T-helper 2 cell treated with Interferon-gamma antibody and Interleukin-4, amounts not matched to agents 100 ng/mL and 5 ng/mL, for 36 hours (primary cell): ENCODE measurements around the gene UBAC2. TPM values are rescaled to one million over a fixed set of nuclear protein-coding genes. Genes with fewer than 3 reads are reported as not detected.

Source experiments
- intact Hi-C: fragments of 100-400 bp; cut with micrococcal nuclease; formaldehyde crosslinking; loops from one replicate; pipeline ENCODE4 v1.15.1; 2023
- total RNA-seq: library from RNA; stranded (reverse); gene quantifications from 2 replicates; pipeline ENCODE4 v1.2.3, GENCODE V29; 2022

The UBAC2 gene
- total RNA-seq, 1 donor from 2014 or later: 51.6 TPM

DNA sequence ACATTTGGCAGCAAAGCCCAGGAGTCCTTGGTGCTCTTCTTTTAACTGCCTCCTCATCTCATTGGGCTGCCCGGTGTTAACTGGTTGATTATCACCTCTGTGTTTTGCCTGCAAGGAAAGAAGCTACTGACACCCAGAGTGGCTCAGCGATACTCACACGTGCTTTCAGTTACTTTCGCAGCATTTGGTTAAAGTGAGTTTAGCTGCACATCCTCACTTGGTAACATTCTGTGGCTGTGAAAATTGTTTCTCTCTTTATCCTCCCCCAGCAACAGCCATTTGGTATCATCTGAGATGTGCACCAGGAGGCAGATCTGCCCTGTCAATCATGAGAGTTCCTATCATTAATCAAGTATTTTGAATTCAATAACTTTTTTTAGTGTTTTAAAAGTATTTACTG, 151.1 kb downstream of the UBAC2 start:
- intact Hi-C loops: loop anchor here (1.0 kb wide), 2 partner anchors 11 to 29 kb away; no protein-coding TSS in a partner anchor

DNA sequence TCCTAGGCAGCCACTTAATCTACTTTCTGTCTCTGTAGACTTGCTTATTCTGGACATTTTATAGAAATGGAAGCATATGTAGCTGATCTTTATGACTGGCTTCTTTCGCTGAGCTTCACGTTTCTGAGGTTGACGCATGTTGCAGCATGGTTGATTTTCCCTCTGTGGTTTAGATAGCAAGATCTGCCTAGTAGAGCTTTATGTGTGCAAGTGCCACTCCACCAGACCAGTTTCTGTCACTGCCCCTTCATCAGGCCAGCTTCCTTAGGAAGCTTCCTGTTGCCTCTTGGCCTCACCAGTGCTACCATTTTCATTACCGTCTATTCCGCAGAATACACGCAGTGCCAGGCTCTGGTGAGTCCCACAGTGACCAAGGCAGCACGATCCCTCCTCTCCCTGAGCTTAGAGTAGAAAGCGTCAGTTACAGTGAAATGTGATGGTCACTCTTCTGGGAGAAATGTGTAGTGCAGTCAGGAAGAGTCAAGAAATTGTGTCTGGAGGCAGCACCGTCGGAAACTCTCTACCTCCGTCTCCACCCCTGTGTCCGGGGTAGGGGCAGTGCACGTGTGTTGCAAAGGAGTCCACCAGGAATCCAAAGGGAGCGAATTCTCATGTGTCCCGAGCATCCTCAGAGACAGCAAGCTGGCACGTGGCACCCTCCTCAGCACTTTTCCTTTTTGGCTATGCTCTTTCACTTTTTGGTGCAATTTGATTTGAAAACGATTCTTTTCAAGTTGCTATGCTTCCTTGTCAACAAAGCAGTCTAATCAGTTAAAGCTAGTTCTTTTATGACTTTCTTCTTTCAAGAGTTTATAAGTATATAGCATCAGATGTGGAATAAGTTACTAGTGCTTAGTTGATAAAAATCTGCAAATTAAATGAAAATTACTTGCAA, 151.9 kb downstream of the UBAC2 start:
- intact Hi-C loops: loop anchor here (1.0 kb wide), 2 partner anchors 12 to 30 kb away; no protein-coding TSS in a partner anchor

DNA sequence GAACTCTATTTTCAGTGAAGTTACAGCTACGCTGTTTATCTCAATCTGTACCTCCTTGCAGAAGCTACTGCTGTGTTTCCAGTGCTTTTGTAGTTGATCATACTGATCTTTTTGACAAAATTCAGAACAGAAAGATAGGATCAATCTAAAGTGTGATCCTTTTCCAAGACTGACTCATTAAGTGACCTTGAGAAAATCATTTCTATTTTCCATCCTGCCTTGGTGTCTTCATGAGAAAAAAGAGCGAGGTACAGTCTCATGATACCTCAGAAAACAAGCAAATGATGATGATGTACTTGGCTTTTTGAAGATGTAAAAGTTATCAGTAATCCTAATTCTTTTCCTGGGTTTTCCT, 152.6 kb downstream of the UBAC2 start:
- intact Hi-C loops: no loop called here

DNA sequence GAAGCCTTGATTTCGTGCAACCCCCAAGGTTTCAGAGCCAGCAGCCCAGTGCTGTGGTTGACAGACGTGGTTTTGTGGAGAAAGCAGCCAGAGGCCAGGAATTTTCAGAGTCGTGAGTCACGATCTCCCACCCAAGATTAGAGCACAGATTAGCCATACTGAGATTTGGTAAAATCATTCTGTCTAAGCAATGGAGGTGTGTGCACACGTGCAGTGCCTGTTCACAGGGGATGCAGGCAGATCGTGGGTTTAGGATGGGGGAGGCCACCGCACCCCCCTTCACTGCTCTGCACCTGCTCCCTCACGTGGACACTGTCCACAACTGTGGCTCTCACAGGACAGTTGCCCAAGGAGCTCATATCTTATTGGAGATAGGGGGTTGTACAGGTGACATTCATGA, 153.2 kb downstream of the UBAC2 start:
- intact Hi-C loops: no loop called here

DNA sequence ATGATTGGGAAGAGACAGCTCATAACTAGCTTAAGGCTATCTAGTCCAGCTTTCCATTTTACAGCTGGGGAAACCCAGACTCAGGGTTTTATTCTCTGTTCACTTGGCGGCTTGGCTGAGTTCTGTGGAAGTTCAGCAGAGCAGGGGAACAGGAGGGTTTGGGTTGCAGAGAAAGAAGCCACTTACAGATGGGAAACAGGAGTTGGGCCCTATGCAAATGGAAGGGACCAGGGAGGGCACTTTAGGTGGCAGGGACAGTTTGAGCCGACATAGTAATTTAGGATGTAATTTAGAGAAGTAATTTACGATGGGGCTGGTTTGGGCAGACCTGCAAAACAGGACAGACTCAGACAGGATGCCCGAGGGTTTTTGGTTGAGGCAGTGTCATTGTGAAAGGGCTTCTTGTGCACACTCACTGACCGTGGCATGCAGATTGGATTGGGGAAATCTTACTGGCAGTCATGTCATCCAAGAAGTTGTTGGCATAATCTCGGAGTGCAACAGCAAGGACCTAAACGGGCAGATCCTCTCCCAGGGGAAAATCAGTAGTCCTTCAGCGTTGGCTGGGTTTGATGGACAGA, 153.8 kb downstream of the UBAC2 start:
- intact Hi-C loops: no loop called here

DNA sequence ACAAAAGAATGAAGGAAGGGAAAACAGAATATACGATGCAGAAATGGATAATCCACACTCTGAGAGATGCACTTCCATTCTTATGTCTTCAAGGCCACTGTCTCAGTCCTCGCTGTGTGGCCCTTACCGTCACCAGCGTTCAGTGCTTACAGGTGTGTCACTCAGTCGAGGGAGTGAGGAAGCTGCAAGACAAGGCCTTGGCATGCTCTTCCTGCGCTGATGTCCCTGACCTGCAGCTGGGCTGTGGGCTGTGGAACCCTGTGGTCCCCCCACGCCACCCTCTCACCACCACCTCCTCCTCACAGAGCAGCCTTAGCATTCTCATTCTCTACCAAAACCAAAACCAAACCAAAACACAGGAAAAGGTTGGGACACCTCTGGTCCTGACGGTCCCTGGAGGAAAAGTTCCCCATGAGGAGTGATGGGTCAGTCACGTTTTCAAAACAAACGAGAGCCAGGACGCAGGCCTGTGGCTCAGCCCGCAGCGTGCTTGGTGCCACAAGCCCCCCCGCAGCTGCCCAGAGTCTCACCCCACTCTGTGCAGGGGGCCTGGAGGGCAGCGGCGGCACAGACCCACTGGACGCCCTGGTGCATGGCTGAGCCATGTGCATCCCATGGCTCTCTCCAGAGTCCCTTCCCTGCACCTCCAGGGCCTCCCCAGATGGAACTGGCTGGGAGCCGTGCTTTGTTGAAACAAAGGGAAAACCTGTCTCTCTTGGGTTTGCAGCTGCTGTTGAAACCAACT, 154.8 kb downstream of the UBAC2 start:
- intact Hi-C loops: loop anchor here (1.0 to 5.0 kb wide), 13 partner anchors 17 to 783 kb away; partner anchors contain the start of gene UBAC2

DNA sequence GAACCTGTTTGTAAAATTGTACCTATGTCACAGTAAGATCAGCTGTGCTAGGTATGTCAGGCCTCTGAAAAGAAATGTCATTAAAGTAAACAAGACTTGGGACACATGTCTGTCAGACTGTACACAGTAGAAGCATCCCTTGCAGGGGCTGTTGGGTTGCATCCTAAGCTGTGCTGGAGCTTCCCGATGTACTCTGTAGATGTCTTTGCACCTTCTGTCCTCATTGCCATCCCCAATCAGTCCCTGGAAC, 155.3 kb downstream of the UBAC2 start:
- intact Hi-C loops: loop anchor here (1.0 to 5.0 kb wide), 13 partner anchors 16 to 784 kb away; partner anchors contain the start of gene UBAC2

DNA sequence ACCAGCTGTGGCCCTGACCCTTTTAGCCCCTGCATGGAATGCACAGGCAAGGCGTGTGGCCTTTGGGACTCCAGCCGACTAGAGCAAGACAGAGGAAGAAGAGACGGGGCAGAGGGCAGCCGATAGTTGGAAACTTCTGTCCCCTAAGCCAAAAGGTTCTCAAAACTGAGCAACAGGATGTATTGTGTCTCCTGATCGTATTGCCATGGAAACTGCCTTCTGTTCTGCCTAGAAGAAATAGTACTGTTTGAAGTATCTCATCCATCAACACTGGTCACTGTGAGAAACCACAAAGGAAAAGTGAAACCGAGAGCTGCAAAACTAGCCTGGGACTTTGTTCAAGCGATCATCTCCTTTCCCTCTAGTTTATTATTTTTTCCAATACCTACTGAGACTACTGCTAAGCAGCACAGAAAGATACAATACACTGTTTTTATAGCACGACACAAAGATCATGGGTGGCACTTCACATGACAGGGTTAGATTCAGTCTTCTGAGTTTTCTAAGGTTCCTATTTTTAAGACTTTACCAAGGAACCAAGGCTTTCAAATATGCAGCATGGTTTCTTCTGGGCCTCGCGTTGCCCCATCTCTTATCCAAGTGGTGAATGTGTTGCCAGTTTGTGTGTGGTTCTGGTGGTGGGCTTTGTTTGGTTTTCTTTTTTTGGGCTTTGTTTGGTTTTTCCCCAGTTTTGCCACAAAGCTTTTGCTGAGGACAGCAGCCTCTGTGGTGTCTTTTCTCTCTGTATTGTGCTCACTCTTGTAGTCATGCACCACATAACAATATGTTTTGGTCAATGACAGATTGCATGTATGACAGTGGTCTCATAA, 155.8 kb downstream of the UBAC2 start:
- intact Hi-C loops: loop anchor here (1.0 to 5.0 kb wide), 15 partner anchors 11 to 784 kb away; partner anchors contain the start of gene UBAC2

DNA sequence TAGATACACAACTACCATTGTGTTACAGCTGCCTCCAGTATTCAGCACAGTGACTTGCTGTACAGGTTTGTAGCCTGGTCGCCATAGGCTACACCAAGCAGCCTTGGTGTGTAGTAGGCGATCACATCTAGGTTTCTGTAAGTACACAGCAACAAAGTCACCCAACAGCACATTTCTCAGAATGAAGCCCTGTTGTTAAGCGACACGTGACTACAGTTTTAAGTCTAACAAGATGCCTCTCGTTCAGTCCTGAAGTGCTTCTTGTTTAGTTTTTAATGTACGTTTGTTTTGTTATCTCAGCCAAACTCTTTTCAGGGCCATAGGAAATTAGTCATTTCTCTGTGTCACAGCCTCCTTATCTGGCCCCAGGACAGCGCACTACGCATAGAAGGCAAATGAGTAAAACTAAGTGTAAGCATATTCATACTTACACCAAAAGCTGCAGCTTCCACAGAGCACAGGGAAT, 156.5 kb downstream of the UBAC2 start:
- intact Hi-C loops: loop anchor here (1.0 to 5.0 kb wide), 7 partner anchors 10 to 785 kb away; no protein-coding TSS in a partner anchor

DNA sequence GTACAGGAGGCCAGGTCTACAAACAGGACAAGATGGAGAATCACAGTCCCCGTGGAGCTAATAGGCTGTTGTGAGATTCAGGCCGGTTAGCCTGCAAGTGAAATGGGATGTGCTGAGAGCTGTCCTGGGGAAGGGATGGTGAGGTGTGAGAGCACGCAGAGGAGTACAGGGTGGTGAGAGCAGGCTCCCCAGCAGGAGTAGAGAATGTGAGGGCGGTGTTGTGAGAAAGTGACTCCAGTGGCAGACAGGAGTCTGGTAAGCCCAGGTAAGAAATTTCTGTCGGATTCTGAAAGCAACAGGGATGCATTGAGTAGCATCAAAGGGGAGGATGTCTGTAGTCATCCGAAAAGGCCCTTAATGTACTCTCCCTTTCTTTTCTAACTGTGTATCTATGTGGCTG, 157.3 kb downstream of the UBAC2 start:
- intact Hi-C loops: loop anchor here (1.0 to 5.0 kb wide), 7 partner anchors 9 to 786 kb away; no protein-coding TSS in a partner anchor

DNA sequence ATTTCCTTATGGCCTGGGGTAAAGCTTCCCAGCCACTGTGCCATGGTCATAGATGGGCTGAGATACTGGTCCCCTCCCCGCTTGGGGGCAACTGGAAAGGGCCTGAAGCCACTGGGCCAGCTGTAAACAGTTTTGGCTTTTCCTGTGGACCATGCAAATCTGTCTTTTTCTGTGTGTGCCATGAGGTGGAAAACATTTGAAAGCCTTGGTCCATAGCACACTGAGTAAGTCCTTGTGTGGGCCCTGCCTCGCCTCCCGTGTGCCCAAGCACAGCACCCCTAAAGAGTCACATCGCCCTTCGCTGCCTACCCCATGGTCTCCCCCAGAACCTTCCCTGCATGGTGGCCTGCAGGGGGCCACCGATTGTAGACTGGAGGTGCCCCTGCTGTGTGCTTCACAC, 158.9 kb downstream of the UBAC2 start:
- intact Hi-C loops: loop anchor here (5.0 kb wide), 2 partner anchors 142 to 787 kb away; no protein-coding TSS in a partner anchor

DNA sequence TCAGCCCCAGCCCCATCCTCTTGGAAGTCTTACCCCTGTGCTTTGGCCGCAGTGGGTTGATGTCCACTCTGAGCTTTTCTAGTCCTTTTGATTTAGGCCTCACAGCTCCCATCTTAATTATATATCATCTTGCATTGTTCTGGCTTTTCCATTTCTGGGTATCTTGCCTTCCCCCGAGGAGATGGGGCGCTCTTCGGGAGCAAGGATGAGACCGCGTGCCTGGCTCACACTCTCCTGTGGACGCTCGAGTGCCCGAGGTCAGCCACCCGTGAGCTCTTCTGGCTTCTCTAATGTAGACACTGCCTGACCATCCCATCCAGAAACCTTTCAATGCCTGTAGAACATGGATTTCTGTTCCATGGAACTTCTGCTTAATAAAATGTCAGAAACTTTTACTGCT, 160.0 kb downstream of the UBAC2 start:
- intact Hi-C loops: no loop called here

DNA sequence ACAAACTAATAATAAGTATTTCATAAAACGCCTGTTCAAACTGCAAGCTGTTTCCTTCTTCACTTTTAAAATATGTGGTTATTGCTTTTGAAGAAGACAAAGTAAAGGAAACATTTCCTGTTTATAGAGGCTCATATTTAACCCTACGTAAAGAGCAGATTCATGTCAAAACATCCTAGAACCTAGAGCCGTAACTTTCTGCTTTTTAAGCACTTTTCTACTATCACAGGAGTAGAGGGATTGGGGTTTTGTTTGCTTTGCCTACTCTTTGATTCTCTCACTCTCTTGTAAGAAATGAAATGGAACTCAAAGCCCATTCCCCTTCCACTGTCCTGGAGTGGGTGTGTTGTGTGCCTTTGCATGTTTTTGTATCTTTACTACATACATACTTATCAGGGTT, 160.5 kb downstream of the UBAC2 start:
- intact Hi-C loops: no loop called here

DNA sequence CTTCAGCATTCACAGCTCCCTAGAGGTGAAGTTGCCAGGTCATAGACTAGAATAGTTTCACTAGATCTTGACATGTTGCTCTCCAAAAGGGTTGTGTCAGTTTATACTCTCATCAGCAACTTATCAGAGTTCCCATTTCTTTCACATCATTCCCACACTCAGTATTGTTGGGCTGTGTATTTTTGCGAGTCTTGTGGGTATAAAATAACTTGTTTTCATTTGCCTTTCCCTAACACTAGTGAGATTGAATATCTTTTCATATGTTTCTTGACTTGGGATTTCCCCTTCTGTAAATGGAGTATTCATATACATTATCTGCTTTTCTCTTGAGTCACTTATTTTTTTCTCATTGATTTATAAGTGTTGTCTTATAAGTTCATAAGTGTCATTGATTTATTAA, 161.7 kb downstream of the UBAC2 start:
- intact Hi-C loops: no loop called here

DNA sequence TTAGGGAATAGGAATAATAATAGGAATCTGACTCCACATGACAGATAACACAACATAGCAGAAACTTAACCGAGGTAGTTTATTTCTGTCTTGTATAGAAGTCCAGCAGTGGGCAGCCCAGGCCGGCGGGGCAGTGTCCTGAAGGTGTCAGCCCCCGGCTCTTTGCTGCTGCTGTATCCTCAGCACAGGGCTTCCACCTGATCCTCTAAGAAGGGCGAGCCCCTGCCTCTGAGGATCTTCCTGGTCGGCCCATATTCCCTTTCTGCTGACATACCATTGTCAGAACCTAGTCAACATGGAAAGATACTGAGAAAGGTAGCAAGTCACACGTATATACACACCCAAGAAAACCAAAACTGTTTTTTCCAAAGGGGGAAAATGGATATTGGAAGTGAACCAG, 162.7 kb downstream of the UBAC2 start:
- intact Hi-C loops: no loop called here

DNA sequence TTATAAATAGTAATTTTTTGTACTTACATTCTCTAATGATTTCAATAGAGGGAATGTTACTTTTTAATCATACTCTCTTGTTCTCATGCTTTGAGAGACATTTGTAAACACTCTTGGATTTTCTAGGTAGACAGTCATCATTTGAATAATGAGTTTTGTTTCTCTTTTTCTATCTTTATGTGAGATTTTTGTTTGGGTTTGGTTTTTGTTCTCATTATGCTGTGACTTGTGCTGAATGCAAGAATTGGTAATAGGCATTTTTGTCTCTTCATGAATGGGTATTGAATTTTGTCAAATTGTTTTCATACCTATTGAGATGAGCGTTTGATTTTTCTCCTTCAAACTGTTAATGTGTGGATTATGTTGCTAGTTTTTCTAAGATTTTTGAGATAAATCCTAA, 163.3 kb downstream of the UBAC2 start:
- intact Hi-C loops: no loop called here

DNA sequence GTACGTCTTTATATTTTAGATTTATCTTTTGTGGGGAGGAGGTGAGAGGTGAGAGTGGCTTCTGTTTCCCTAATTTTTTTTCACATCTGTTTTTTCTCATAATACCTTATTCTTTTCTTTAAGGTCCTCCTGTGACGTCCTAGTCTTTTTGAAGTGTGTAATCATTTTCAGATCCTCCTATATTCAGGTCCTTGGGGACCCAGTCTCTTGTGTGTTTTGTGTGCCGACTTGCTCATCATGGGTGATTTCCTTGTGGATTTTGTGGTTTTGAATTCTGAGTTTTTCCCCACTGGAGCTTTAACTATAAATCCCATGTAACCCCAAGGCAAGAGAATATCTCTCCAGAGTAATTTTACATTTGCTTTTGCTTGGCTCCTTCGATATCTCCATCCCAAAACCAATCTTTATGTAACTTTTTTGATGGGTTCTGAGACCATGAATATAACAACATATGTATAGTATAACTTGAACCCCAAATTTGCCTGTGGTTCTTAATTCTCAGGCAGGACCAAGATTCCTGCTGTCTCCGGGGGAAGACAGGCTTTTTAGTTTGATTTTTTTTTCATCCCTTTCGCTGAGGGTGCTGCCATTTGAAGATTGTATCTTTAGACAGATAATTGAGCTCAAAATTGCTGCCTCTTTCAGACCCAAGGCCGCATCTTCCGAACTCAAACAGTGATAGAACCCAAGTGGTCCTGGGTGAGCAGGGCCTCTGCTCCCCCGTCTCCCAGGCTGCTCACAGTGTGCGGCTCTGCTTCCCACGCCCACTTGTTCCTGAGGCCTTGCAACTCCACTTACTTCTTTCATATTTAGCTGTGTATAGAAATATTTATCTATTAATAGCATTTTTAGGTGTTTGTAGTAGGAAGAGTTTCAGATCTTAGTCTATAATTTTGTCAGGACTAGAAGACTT, 165.7 kb downstream of the UBAC2 start:
- intact Hi-C loops: no loop called here

DNA sequence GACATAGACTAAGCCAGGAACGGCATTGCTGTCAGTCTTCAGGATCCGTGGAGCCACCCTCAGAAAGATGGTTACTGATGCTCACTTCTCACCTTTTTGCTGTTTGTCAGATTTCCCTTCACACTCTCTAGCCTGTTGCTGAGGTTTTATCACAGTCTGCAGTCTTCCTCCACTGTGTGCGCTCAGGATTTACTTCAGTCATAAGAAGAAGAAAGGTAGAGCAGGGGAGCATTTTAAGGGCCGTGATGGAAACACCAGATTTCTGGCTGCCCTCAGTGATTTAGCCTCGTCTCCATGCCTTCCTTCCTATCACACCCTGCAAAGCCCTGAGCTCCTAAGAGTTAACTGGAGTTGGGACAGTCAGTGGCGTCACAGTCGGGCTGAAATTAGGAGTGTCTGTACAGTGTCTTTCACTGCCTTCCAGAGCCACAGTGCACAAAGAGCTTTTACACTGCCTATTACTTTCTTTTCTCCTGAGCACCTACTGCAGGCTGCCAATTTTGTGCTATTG, 166.5 kb downstream of the UBAC2 start:
- intact Hi-C loops: loop anchor here (1.0 kb wide), 1 partner anchor 10 kb away; no protein-coding TSS in a partner anchor

DNA sequence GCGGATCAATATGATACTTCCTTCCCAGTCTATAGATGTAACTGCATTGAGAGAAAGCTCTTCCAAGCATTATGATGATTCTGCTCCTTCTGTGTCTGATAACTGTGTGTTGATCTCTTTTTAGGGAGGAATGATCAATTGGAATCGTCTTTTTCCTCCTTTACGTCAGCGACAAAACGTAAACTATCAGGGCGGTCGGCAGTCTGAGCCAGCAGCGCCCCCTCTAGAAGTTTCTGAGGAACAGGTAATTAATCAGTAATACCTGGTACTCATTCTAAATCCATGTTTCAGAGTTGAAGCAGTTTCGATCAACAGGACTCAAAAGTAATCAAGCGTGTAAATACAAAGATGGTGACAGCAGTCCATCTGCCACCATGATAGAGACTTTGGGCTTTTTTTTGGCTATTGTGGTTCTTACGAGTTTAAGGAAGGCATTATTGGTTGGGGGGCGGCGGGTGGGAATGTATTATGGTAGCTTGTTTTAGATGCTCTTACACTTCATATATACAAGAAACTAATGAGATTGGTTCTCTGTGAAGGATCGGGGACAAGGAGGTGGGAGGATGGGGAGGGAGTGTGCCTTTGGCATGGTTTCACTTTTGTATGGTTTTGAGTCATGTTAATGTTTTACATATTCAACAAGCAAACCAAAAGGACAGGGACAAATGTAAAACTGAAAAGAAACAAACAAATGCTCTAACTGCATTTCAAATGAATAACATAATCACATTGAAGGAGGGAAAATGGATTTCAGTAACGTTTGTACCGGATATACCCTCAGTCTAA, 167.2 kb downstream of the UBAC2 start:
- intact Hi-C loops: loop anchor here (1.0 to 2.0 kb wide), 2 partner anchors 11 to 15 kb away; no protein-coding TSS in a partner anchor
